Smooth muscle cell (in vitro differentiated cells): ENCODE data around the gene KCNK17. TPM values are rescaled to one million over a fixed set of nuclear protein-coding genes. Genes with fewer than 3 reads are reported as not detected.

Source experiments
- DNase-seq: peaks from one replicate; lab custom pipeline; 2025; ENCODE audit not compliant: unreplicated experiment; lab: John Stamatoyannopoulos, UW
- H2AFZ ChIP-seq: fragments of 200-600 bp; sonication (generic); 2 replicates; pipeline ENCODE4 v1.6.0; 2016; ENCODE audit warnings: antibody characterized with exemption, low read depth, mild to moderate bottlenecking
- H3F3A ChIP-seq: fragments of 200-600 bp; sonication (generic); 2 replicates; pipeline ENCODE4 v1.6.0; 2017; ENCODE audit warnings: antibody characterized with exemption, low read depth
- H3K27ac ChIP-seq: fragments of 200-600 bp; sonication (generic); 2 replicates; pipeline ENCODE4 v1.5.1; 2016; ENCODE audit warnings: low read depth, mild to moderate bottlenecking
- H3K27me3 ChIP-seq: fragments of 200-600 bp; sonication (generic); 2 replicates; pipeline ENCODE4 v1.6.1; 2016; ENCODE audit warnings: low read depth, mild to moderate bottlenecking
- H3K36me3 ChIP-seq: fragments of 200-600 bp; sonication (generic); 2 replicates; pipeline ENCODE4 v1.5.1; 2016; ENCODE audit warnings: low read depth
- H3K4me1 ChIP-seq: fragments of 200-600 bp; sonication (generic); 2 replicates; pipeline ENCODE4 v1.5.1; 2016; ENCODE audit warnings: low read depth
- H3K4me2 ChIP-seq: fragments of 200-600 bp; sonication (generic); 2 replicates; pipeline ENCODE4 v1.6.0; 2016; ENCODE audit warnings: mild to moderate bottlenecking
- H3K4me3 ChIP-seq: fragments of 200-600 bp; sonication (generic); 2 replicates; pipeline ENCODE4 v1.5.1; 2016; ENCODE audit warnings: mild to moderate bottlenecking
- H3K79me2 ChIP-seq: fragments of 200-600 bp; sonication (generic); 2 replicates; pipeline ENCODE4 v1.6.0; 2016; ENCODE audit warnings: low read depth, mild to moderate bottlenecking
- H3K9ac ChIP-seq: fragments of 200-600 bp; sonication (generic); 2 replicates; pipeline ENCODE4 v1.6.0; 2016; ENCODE audit warnings: low read depth
- H3K9me3 ChIP-seq: fragments of 200-600 bp; sonication (generic); replicated peaks from 2 replicates; pipeline ENCODE4 v1.5.1; 2016; ENCODE audit warnings: low read depth
- H4K20me1 ChIP-seq: fragments of 200-600 bp; sonication (generic); 2 replicates; pipeline ENCODE4 v1.6.0; 2016; ENCODE audit warnings: low read depth
- WGBS: methylation state at CpG from one replicate; pipeline ENCODE4 v1.1.7; 2016; ENCODE audit warnings: low lambda C conversion rate; 5-methylcytosine and 5-hydroxymethylcytosine counted together
- polyA plus RNA-seq: library from polyadenylated mRNA; unstranded; fragments of >200 nt; fragmentation: Nextera tagmentation; extraction: Ambion mirVana; gene quantifications from 2 replicates; pipeline ENCODE4 v1.2.1, GENCODE V29; 2016
- total RNA-seq: library from RNA; depleted of rRNA; stranded (reverse); fragments of >200 nt; gene quantifications from 2 replicates; pipeline ENCODE4 v1.2.3, GENCODE V29; 2014
- TF ChIP-seq, protein P1 (sequence below): fragments of 200-600 bp; sonication (generic); IDR thresholded peaks from 2 replicates; pipeline ENCODE4 v1.5.1; 2017; ENCODE audit warnings: borderline replicate concordance, mild to moderate bottlenecking, antibody characterized with exemption; ENCODE audit not compliant: insufficient read depth, poor library complexity, severe bottlenecking

Gene KCNK17
- total and polyA plus RNA-seq, 2 experiments from 2014 or later, result not detected

DNA sequence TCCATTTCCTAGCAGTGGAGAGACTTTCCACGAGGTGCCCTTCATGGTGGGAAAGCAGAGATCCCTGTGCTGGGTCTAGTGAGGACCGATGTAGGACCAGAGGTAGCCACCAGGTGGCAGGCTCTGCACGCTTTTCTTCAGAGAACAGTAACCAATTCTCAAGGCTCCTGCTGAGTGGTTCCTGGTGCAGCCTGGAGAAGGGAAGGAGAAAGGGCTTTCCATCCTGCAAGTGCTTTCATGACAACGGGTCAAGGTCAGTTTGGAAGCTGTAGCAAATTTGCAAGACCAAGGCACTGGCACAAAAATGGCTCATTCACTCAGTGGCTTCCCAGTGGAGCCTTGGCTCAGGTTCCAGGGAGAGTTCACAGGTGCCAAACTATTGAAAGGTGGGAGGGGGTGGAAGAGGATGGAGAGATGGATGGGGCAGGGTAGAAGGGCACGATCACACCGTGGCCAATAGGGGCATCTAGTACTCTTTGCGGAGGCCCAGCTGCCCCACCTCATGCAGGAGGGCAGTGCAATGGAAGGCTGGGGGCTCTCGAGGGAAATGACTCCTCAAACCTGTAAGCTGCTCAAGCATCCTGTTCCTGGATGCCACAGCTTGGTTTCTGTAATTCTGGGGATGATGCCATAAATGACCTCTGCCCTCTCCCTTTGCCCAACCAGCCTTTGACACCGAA is 33.8 kb upstream of the KCNK17 start:
- Histone ChIP-seq H3K9me3 (no peaks in the 10 kb centered on the region), H3K4me1 (peaks cover 8% of the 10 kb centered on the region), H3K4me2 (no peak overlapping the region), H3K79me2 (no peaks in the 10 kb centered on the region), H4K20me1 (no peaks in the 10 kb centered on the region), H3K9ac (no peak overlapping the region), H3K36me3 (no peaks in the 10 kb centered on the region), H3K27me3 (peaks cover 6% of the 10 kb centered on the region), H3F3A (no peaks in the 10 kb centered on the region), H3K27ac (no peak overlapping the region), H3K4me3 (no peak overlapping the region), H2AFZ (no peak overlapping the region)
- peak; percentile 23 for DNase-seq
- TF ChIP-seq, protein P1, sequence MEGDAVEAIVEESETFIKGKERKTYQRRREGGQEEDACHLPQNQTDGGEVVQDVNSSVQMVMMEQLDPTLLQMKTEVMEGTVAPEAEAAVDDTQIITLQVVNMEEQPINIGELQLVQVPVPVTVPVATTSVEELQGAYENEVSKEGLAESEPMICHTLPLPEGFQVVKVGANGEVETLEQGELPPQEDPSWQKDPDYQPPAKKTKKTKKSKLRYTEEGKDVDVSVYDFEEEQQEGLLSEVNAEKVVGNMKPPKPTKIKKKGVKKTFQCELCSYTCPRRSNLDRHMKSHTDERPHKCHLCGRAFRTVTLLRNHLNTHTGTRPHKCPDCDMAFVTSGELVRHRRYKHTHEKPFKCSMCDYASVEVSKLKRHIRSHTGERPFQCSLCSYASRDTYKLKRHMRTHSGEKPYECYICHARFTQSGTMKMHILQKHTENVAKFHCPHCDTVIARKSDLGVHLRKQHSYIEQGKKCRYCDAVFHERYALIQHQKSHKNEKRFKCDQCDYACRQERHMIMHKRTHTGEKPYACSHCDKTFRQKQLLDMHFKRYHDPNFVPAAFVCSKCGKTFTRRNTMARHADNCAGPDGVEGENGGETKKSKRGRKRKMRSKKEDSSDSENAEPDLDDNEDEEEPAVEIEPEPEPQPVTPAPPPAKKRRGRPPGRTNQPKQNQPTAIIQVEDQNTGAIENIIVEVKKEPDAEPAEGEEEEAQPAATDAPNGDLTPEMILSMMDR, result peak; percentile 88
- whole genome bisulfite sequencing, result 39% methylated on average over 9 of the region's 9 CpGs

DNA sequence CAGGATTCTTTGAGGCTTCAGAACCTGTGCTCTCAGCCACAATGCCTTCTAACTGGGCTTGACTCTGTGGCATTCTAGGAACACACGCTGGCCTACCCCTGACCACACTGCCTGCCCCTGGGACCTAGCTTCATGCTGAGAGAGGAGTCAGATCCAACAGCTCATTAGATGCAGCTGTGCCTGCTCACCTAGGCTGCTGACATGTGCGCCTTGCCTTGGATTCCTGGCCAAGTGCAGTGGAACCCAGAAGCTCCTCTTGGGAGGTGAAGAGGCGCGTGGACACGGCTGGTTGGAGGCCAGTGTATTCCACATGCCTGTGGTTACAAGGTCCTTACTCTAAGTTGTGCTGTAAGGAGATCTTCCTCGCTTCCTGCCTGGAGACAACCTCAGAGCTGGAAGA is 33.0 kb upstream of the KCNK17 start:
- Histone ChIP-seq H3K36me3 (no peaks in the 10 kb centered on the region), H3K79me2 (no peaks in the 10 kb centered on the region), H3K4me2 (no peak overlapping the region), H3K9ac (no peak overlapping the region), H4K20me1 (no peaks in the 10 kb centered on the region), H3F3A (no peaks in the 10 kb centered on the region), H2AFZ (no peak overlapping the region), H3K27me3 (peaks cover 6% of the 10 kb centered on the region), H3K4me3 (no peak overlapping the region), H3K27ac (no peak overlapping the region), H3K9me3 (no peaks in the 10 kb centered on the region), H3K4me1 (peaks cover 8% of the 10 kb centered on the region)
- 92% methylated on average over 6 of the region's 6 CpGs for WGBS
- TF ChIP-seq, protein P1, result no peak
- DNase-seq, result no peak

DNA sequence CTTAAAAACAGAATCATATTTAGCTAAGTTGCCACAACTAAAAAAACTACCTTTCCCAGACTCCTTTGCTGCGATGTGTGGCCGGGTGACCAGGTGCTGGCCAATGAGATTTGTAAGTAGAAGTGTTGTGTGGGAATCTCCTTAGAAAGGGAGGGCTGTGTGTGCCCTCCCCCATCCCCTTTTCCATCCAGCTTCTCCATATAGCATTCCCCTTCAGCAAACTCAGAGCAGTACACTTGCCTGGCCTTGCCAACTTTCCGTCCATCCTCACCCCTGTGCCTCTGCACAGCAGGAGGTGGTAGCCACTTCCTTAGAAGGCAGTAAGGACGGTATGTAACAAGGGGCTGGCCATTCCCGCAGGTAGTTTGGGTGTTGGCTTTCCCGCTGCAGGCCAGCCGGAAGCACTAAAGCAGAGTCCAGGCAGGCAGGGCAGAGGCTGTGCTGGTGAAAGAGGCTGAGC is 30.6 kb upstream of the KCNK17 start:
- H2AFZ ChIP-seq, result no peak overlapping the region
- H3K4me3 ChIP-seq, result no peak overlapping the region
- 81% methylated on average over 7 of the region's 7 CpGs for WGBS
- H3F3A ChIP-seq, result no peaks in the 10 kb centered on the region
- no peak overlapping the region for H3K4me2 ChIP-seq
- no peaks in the 10 kb centered on the region for H3K9me3 ChIP-seq
- TF ChIP-seq, protein P1, result no peak
- peaks cover 10% of the 10 kb centered on the region for H3K4me1 ChIP-seq
- H4K20me1 ChIP-seq, result no peaks in the 10 kb centered on the region
- H3K79me2 ChIP-seq, result no peaks in the 10 kb centered on the region
- peaks cover 17% of the 10 kb centered on the region for H3K27me3 ChIP-seq
- H3K36me3 ChIP-seq, result no peaks in the 10 kb centered on the region
- H3K27ac ChIP-seq, result no peak overlapping the region
- DNase-seq, result no peak
- no peak overlapping the region for H3K9ac ChIP-seq

DNA sequence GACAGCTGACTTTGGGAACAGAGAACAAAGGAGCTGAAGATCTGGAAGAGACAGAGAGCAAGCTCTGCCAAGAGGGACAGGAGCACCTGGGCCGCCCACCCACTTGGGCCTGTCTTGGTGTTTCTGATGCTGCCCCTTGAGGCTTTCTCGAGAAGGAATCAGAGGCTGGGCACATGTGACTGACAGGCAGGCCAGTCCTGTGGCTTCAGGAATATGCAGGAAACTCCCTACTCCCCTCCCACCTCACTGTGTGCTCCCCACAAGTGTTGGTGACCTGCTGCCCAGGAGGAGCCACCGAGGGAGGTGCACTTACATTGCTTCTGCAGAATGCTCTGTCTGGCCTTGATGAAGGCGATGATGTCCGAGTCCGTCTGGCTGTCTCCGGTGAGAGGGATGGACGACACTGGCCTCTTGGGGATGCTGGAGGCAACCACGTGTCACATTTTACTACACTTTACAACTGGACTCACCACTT is 29.2 kb upstream of the KCNK17 start:
- no peak overlapping the region for H3K4me2 ChIP-seq
- DNase-seq, result no peak
- H3K27me3 ChIP-seq, result peaks cover 12% of the 10 kb centered on the region
- WGBS, result 90% methylated on average over 9 of the region's 9 CpGs
- no peaks in the 10 kb centered on the region for H3K9me3 ChIP-seq
- no peaks in the 10 kb centered on the region for H4K20me1 ChIP-seq
- no peaks in the 10 kb centered on the region for H3K36me3 ChIP-seq
- no peak overlapping the region for H3K9ac ChIP-seq
- TF ChIP-seq, protein P1, result no peak
- peaks cover 15% of the 10 kb centered on the region for H3K4me1 ChIP-seq
- H3K79me2 ChIP-seq, result no peaks in the 10 kb centered on the region
- no peaks in the 10 kb centered on the region for H3F3A ChIP-seq
- no peak overlapping the region for H3K27ac ChIP-seq
- H3K4me3 ChIP-seq, result no peak overlapping the region
- H2AFZ ChIP-seq, result no peak overlapping the region
